OCI-LY3 (cell line): Measurements from ENCODE around the gene CFAP57.

Experiments
- CTCF ChIP-seq: fragments of 200-600, 300-600 bp; sonication (generic); IDR thresholded peaks from 2 replicates; pipeline ENCODE4 v1.5.1; 2014; ENCODE audit warnings: antibody characterized with exemption, low read length, low read depth
- EZH2phosphoT487 ChIP-seq: fragments of 200-600 bp; shearing (Covaris generic); IDR thresholded peaks from 2 replicates; pipeline ENCODE4 v1.6.1; 2018; ENCODE audit warnings: antibody characterized with exemption, mixed run types, low read depth

- no peak for TF ChIP-seq CTCF
- no peak for TF ChIP-seq EZH2phosphoT487
These were observed 43.3 kb upstream of the CFAP57 start for GRCh38 chr1:43128816-43129215.
